ENCODE measurements around the gene PDLIM7. TPM values are rescaled to one million over a fixed set of nuclear protein-coding genes. Genes with fewer than 3 reads are reported as not detected.

The PDLIM7 gene
- polyA plus RNA-seq, 1 donor, result 107 TPM

GRCh38 chr5:177526791-177527190, 29.4 kb upstream of the PDLIM7 start:
- DNase-seq, result no peak

GRCh38 chr5:177526191-177526590, 28.8 kb upstream of the PDLIM7 start:
- no peak for DNase-seq

- no peak for DNase-seq
Measured at GRCh38 chr5:177524941-177525655, 27.7 kb upstream of the PDLIM7 start.

- DNase-seq, result no peak
Measured at GRCh38 chr5:177524539-177524900, 27.1 kb upstream of the PDLIM7 start.

GRCh38 chr5:177523711-177524538, 26.5 kb upstream of the PDLIM7 start:
- no peak for DNase-seq

GRCh38 chr5:177520916-177521513, 23.6 kb upstream of the PDLIM7 start:
- DNase-seq, result no peak

GRCh38 chr5:177520271-177520670, 22.9 kb upstream of the PDLIM7 start:
- DNase-seq, result no peak

- no peak for DNase-seq
Measured at GRCh38 chr5:177519463-177520235, 22.2 kb upstream of the PDLIM7 start.

GRCh38 chr5:177516601-177517568, 19.5 kb upstream of the PDLIM7 start, which contains the start of gene DDX41:
DDX41 (minus strand) TSS chr5:177516961; CDS start chr5:177516945, 16 bp downstream.
- DNase-seq, result peak; percentile 97

- DNase-seq, result no peak
Measured at GRCh38 chr5:177515580-177515979, 18.2 kb upstream of the PDLIM7 start.

GRCh38 chr5:177514541-177514940, 17.1 kb upstream of the PDLIM7 start:
- DNase-seq, result no peak

- no peak for DNase-seq
Measured at GRCh38 chr5:177513500-177513899, 16.1 kb upstream of the PDLIM7 start.

- no peak for DNase-seq
Measured at GRCh38 chr5:177512736-177513380, 15.5 kb upstream of the PDLIM7 start.

- no peak for DNase-seq
Measured at GRCh38 chr5:177511796-177512675, 14.6 kb upstream of the PDLIM7 start.

- no peak for DNase-seq
Measured at GRCh38 chr5:177511181-177511580, 13.8 kb upstream of the PDLIM7 start.

- DNase-seq, result no peak
Measured at GRCh38 chr5:177510567-177511053, 13.2 kb upstream of the PDLIM7 start.

GRCh38 chr5:177509991-177510566, 12.7 kb upstream of the PDLIM7 start:
- DNase-seq, result no peak

GRCh38 chr5:177509381-177509951, 12.1 kb upstream of the PDLIM7 start, which contains the start of gene DOK3:
DOK3 (minus strand) TSS chr5:177509826; CDS start chr5:177509540, 286 bp downstream.
- no peak for DNase-seq

Data from left kidney (tissue), 2 donors.